Activated B cell treated with CpG ODN at 0.5 μM for 24 hours (primary cell): ENCODE results near the gene INO80B. TPM values are rescaled to one million over a fixed set of nuclear protein-coding genes. Genes with fewer than 3 reads are reported as not detected.

Source experiments
- ATAC-seq: fragments of 200-7000 bp; cut with Tn5 transposase; one replicate; pipeline ENCODE4 v1.10.0; 2021; ENCODE audit warnings: low read depth, mild to moderate bottlenecking, moderate library complexity
- CTCF ChIA-PET: fragments of 350-600 bp; sonication (Branson Sonifier 250); formaldehyde crosslinking; loops from one replicate; lab custom pipeline; 2021; ENCODE audit warnings: antibody characterized with exemption; lab: Charles Lee
- POLR2A ChIA-PET: fragments of 350-600 bp; sonication (Branson Sonifier 250); formaldehyde crosslinking; loops from one replicate; lab custom pipeline; 2021; ENCODE audit warnings: antibody characterized with exemption; lab: Charles Lee
- DNase-seq: peaks from one replicate; pipeline ENCODE4 v3.0.0; 2022
- H3K27ac Mint-ChIP-seq: one replicate; pipeline ENCODE4 v1.8.0; 2020; ENCODE audit warnings: mixed read lengths
- H3K27me3 Mint-ChIP-seq: one replicate; pipeline ENCODE4 v1.8.0; 2021; ENCODE audit warnings: mixed read lengths
- H3K36me3 Mint-ChIP-seq: one replicate; pipeline ENCODE4 v1.8.0; 2021; ENCODE audit warnings: low read depth, mixed read lengths
- H3K4me1 Mint-ChIP-seq: one replicate; pipeline ENCODE4 v1.8.0; 2021; ENCODE audit warnings: mixed read lengths
- H3K4me3 Mint-ChIP-seq: one replicate; pipeline ENCODE4 v1.8.0; 2020; ENCODE audit warnings: mild to moderate bottlenecking, mixed read lengths
- H3K9me3 Mint-ChIP-seq: one replicate; pipeline ENCODE4 v1.8.0; 2020; ENCODE audit warnings: mixed read lengths
- CTCF ChIP-seq: fragments of 200-600 bp; IDR thresholded peaks from one replicate; pipeline ENCODE4 v1.8.0; 2022; ENCODE audit warnings: antibody characterized with exemption, mild to moderate bottlenecking
- intact Hi-C: fragments of 100-400 bp; cut with micrococcal nuclease; formaldehyde crosslinking; loops from one replicate; pipeline ENCODE4 v1.15.1; 2024
- total RNA-seq: library from RNA; stranded (reverse); gene quantifications from 2 replicates; pipeline ENCODE4 v1.2.3, GENCODE V29; 2022

The INO80B gene
- total RNA-seq, 1 donor from 2014 or later, result 51.3 TPM

GRCh38 chr2:74444498-74445318 lies 10.2 kb upstream of the INO80B start:
- ATAC-seq, result no peak
- Mint-ChIP-seq H3K4me3 (no peak overlapping the region), H3K9me3 (no peaks in the 10 kb centered on the region), H3K4me1 (peaks cover 23% of the 10 kb centered on the region), H3K36me3 (no peaks in the 10 kb centered on the region), H3K27ac (no peak overlapping the region), H3K27me3 (peaks cover 18% of the 10 kb centered on the region)
- no peak for DNase-seq
- POLR2A ChIA-PET, result interaction anchor here (0.8 to 1.1 kb wide), 3 partner anchors 10 to 26 kb away, joined by 4 read pairs; partner anchors contain the start of gene WBP1
- intact Hi-C loops, result no loop called here
- no peak for TF ChIP-seq CTCF
- CTCF ChIA-PET, result no interaction called here

- Mint-ChIP-seq H3K4me1 (peaks cover 6% of the 10 kb centered on the region), H3K9me3 (no peaks in the 10 kb centered on the region), H3K27ac (no peak overlapping the region), H3K36me3 (no peaks in the 10 kb centered on the region), H3K27me3 (peaks cover 12% of the 10 kb centered on the region), H3K4me3 (no peak overlapping the region)
- TF ChIP-seq CTCF, result no peak
- DNase-seq, result no peak
- ATAC-seq, result no peak
- ChIA-PET POLR2A (interaction anchor here (0.7 kb wide), 1 partner anchor 15 kb away, joined by 3 read pairs; no protein-coding TSS in a partner anchor), CTCF (no interaction called here)
- intact Hi-C loops, result no loop called here
These were observed 7.5 kb upstream of the INO80B start for GRCh38 chr2:74447230-74447999.

GRCh38 chr2:74448771-74449170 lies 6.1 kb upstream of the INO80B start:
- Mint-ChIP-seq H3K9me3 (no peaks in the 10 kb centered on the region), H3K27me3 (peaks cover 12% of the 10 kb centered on the region), H3K4me1 (peaks cover 15% of the 10 kb centered on the region), H3K36me3 (no peaks in the 10 kb centered on the region), H3K4me3 (no peak overlapping the region), H3K27ac (no peak overlapping the region)
- no peak for TF ChIP-seq CTCF
- no peak for DNase-seq
- CTCF ChIA-PET, result no interaction called here
- intact Hi-C loops, result no loop called here
- no peak for ATAC-seq
- POLR2A ChIA-PET, result no interaction called here

- POLR2A ChIA-PET, result no interaction called here
- Mint-ChIP-seq H3K9me3 (no peaks in the 10 kb centered on the region), H3K27me3 (no peaks in the 10 kb centered on the region), H3K4me3 (no peak overlapping the region), H3K27ac (no peak overlapping the region), H3K4me1 (peaks cover 25% of the 10 kb centered on the region), H3K36me3 (peaks cover 8% of the 10 kb centered on the region)
- CTCF ChIA-PET, result no interaction called here
- TF ChIP-seq CTCF, result no peak
- DNase-seq, result no peak
- ATAC-seq, result no peak
- intact Hi-C loops, result no loop called here
These were observed 4.2 kb upstream of the INO80B start for GRCh38 chr2:74450570-74451190.
